HG03108 (cell line): ENCODE measurements around the gene RITA1.

Experiments
- ATAC-seq: cut with Tn5 transposase; IDR thresholded peaks from one replicate; pipeline ENCODE4 v1.9.1; 2021; ENCODE audit warnings: moderate library complexity; ENCODE audit not compliant: unreplicated experiment

The RITA1 gene

GRCh38 chr12:113173081-113173698 is 12.3 kb upstream of the RITA1 start:
- peak; percentile 71 for ATAC-seq

- no peak for ATAC-seq
These were observed 10.8 kb upstream of the RITA1 start for GRCh38 chr12:113174461-113175384.

GRCh38 chr12:113179023-113179422 is 6.5 kb upstream of the RITA1 start:
- no peak for ATAC-seq

GRCh38 chr12:113180333-113180732 is 5.2 kb upstream of the RITA1 start:
- ATAC-seq = no peak

GRCh38 chr12:113181975-113182374 is 3.5 kb upstream of the RITA1 start:
- no peak for ATAC-seq

GRCh38 chr12:113183030-113183589 is 2.4 kb upstream of the RITA1 start:
- ATAC-seq = no peak

- ATAC-seq = peak; percentile 25
These were observed 1.2 kb upstream of the RITA1 start for GRCh38 chr12:113184098-113184899.

- peak; percentile 68 for ATAC-seq
These were observed 681 bp upstream of the RITA1 start for GRCh38 chr12:113184900-113185179.

- no peak for ATAC-seq
These were observed 478 bp downstream of the RITA1 start for GRCh38 chr12:113186033-113186365.

- no peak for ATAC-seq
These were observed 1.3 kb downstream of the RITA1 start for GRCh38 chr12:113186666-113187325.

GRCh38 chr12:113189361-113189760 is 3.8 kb downstream of the RITA1 start:
- no peak for ATAC-seq

GRCh38 chr12:113190761-113191160 is 5.2 kb downstream of the RITA1 start:
- ATAC-seq = no peak

GRCh38 chr12:113191227-113191626 is 5.7 kb downstream of the RITA1 start:
- ATAC-seq = no peak

GRCh38 chr12:113194971-113195391 is 9.5 kb downstream of the RITA1 start:
- no peak for ATAC-seq

- no peak for ATAC-seq
These were observed 10.1 kb downstream of the RITA1 start for GRCh38 chr12:113195598-113195997.

GRCh38 chr12:113196582-113196981 is 11.1 kb downstream of the RITA1 start:
- no peak for ATAC-seq

- peak; percentile 77 for ATAC-seq
These were observed 11.5 kb downstream of the RITA1 start for GRCh38 chr12:113196990-113197389.

GRCh38 chr12:113197518-113198077 is 12.1 kb downstream of the RITA1 start:
- no peak for ATAC-seq

GRCh38 chr12:113198296-113198695 is 12.8 kb downstream of the RITA1 start:
- ATAC-seq = no peak

GRCh38 chr12:113200021-113200797 is 14.7 kb downstream of the RITA1 start:
- no peak for ATAC-seq
